ENCODE results near the gene PTPRO.
"Not testable (repeated sequence)": the region's sequence is repeated elsewhere in the genome, so short reads cannot be mapped to it uniquely, and the experiment has no call there.

PTPRO gene

DNA sequence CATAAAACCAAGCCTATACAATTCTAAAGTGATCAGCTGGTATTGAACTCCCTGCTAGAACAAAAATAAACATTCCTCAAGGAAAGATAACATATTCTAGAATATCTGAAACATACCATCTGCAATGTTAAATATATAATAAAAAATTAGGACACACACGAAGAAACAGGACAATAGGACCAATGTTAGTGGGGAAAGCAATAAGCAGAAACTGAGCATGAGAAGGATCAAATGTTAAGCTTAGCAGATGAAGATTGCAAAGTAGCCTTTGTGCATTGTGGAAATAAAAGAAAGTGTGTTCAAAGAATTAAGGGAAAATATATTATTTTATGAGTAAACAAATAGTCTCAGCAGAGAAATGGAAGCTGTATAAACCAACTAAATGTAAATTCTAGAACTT is 286.1 kb downstream of the PTPRO start:
- DNase-seq, result no peak

DNA sequence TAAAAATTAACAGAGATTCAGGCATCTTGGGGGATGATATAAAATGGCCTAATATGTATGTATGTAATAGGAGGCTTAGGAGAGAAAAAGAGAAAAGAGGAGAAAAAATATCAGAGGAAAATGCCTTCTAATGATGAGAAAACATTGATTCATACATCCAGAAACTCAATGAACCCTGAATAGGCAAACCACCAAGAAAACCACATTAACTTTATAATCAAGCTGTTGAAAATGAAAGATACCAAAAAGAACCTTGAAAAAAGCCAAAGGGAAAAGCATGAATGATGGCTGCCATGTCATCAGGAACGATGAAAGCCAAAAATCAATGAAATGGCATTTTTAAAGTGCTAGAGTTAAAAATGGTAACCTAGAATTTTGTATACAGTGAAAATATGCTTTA is 286.6 kb downstream of the PTPRO start:
- no peak for DNase-seq

DNA sequence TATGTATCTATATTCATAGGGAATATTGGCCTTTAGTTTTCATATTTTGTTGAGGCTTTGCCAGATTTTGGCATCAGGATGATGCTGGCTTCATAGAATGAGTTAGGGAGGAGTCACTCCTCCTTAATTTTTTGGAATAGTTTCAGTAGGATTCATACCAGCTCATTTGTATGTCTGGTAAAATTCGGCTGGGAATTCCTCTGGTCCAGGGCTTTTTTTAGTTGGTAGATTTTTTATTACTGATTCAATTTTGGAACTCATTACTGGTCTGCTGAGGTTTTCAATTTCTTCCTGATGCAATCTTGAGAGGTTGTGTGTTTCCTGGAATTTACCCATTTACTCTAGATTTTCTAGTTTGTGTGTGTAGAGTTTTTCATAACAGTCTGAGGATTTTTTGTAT is 291.7 kb downstream of the PTPRO start:
- DNase-seq, result no peak

DNA sequence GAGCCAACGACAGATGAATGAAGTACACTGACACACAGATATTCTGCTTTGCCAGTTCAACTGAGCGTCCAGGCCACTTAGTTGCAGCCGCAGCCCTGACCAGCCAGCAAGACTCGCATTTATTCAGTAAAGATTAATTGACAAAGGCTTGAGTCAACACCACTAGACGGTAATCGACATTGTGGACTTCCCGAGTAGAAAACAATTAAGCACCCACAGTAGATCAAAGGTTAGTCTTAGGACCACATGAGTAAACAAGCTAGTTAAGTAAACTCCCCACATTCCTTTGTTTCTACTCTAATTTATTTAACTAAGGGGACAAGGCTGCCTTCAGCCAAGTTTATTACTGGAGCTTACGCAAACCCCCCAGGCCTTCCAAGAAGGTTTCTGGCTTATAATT is 294.2 kb downstream of the PTPRO start:
- DNase-seq, result not testable (repeated sequence)

DNA sequence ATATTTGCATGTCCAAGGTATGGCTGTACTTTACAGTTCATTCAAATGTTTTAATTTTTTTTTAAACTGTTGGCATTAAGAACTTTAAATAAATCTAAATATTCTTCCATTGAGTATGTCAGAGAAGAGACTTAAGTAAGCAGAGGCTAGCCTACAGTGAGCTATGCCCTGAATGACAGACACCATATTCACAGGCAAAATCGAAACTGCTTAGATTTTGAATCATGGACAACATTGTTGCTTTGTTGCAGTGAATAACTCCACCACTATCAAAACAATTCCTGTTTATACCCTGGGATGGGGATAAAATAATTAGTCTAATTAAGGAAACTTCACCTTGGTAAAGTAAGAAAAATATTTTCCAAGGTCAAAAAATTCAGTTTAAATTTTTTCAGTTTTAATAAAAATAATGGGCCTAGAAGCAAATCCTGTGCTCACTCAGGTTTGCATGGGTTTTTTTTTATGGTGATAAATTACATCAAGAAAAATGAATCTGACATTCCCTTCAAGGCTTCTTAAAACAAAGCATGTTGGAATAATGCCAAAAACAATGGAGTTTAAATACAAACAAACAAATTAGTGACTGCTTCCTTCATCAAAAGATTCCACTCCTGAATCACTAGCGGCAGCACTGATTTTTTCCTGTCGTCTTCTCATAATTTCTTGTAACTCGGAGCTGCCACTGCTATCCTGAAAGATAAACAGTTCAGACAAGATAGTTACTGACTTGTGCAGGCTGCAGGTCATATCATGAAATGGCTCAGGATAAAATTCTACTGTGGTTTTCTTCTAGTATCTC is 298.6 kb downstream of the PTPRO start:
- DNase-seq, result no peak

DNA sequence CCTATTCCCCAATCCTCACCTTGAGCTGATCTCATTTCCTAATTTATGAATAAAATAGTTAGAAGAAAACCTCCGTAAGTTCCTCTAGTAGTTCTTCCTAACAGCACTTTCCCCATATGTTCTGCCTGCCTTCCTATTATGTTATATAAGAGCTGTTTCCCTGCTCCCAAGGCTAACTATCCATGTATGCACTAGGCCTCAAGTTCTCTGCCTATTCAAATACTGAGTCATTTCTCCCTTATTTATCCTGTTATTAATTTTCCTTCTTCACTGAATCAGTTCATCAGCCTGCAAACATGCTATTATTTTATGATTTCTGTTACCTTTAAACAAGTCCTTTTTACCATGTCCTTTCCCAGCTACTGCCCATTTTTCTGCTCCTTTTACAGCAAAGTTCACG is 302.8 kb downstream of the PTPRO start:
- no peak for DNase-seq

DNA sequence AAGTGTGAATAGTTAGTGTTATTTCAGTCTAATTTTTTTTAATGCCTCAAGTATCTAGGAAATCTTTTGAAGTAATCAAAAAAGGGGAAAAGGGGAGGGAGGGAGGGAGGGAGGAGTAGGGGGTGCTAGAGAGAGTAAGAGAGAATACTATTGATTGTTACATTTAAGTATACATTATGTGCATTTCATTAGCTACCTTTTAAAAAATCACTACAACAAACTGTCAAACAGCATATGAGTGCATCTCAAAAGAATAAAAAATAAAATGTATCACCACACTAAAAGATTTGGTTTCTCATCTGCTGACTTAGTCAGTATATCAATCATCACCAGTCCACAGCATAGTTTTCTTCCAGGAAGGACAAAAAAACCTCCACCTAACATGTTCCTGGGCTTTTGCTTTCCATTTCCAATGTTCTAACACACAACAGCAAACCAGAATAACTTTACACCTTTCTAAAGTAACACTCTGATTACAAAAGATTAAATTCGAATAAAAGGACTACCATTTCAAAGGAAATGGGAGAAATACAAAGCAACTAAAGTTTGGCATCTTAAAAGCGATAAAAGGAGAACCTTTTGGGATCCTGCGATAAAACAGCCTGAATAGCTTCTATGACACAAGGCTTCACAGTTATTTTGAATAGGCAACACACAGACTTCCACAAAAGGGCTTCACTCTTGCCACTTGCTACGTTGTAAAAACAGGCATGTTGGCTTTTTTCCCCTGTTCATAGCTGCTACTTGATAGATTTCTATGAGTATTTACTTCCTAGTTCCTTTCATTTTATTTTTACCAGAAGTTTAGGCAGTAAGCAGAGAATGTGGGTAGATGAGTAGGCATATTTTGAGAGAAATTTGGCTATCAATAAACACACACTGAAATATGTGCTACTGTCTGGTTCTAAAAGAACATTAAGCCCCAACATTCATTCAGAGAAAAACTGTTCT is 306.0 kb downstream of the PTPRO start:
- DNase-seq, result no peak

DNA sequence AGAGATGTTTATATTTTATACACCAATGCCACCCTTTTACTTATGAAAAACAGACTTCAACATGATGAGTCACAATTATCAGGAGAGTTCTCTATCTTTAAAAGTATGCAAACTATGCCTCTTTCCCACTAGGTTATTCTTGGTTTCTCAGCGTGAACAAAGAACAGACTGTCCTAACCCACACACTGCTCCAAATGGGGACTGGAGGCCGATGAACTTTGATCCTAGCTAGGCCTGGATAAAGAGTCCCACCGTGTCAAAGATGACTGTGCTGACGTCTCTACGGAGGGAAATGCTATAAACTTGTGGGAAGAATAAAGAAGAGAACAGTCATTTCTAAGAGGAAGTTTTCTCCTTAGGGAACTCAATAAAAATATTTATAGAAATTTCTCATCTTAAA is 306.8 kb downstream of the PTPRO start:
- no peak for DNase-seq

GRCh38 chr12:15629761-15630160 is 307.5 kb downstream of the PTPRO start:
- DNase-seq, result no peak

DNA sequence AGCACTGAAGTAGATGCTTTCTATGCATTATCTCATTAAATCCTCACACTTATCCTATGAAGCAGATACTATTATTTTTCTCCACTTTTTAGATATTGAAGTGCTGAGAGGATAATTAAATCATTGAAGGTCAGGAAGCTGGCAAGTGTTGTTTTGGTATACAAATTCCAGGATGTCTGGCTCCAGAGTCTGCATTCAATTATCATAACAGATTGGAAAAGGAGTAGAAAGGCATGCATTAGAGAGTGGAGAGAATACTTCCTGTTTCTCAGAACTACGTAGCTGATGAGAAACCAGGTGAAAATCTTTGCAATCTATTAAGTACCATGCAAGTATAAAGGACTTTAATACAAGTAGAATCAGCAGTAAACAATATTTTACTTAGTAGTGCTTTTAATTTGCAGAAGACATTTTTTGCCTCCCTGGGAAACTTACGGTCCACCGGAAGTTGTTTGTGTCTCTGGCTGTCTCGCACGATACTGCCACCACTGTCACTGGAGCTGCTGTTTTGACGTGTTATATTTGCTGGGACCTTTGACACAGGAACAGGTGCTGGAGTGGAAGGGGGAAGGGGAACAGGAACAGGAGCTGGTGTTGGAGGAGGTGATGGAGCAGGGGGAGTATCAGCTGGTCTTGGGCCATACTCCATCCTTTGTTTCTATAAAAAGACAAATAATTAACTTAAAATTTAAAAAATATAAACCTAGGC is 308.9 kb downstream of the PTPRO start:
- DNase-seq, result no peak

- no peak for DNase-seq
Observed at GRCh38 chr12:15632708-15633107, 310.4 kb downstream of the PTPRO start.

- no peak for DNase-seq
Observed at GRCh38 chr12:15633201-15633600, 310.9 kb downstream of the PTPRO start.

GRCh38 chr12:15634010-15634683 is 311.8 kb downstream of the PTPRO start:
- DNase-seq, result no peak

- no peak for DNase-seq
Observed at GRCh38 chr12:15636060-15636890, 314.0 kb downstream of the PTPRO start.

GRCh38 chr12:15638231-15638630 is 315.9 kb downstream of the PTPRO start:
- no peak for DNase-seq

GRCh38 chr12:15644700-15645099 is 322.4 kb downstream of the PTPRO start:
- no peak for DNase-seq

DNA sequence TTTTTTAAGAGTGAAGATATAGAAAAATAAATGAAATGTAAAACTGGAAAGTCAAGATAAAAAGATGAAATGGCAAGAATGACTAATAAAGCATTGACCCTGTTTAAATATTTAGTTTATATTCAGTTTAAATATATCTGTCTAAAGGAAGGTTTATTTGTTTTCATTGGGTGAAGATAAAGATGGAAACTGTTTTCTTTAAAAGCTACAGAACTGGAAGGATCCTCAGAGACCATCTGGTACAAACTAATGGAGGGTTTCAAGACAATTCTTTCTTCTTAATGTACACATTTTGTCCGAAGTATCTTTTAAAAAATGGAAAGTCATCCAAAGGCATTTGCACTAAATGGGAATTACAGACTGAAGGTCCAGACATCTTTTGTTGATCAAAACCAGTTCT is 324.3 kb downstream of the PTPRO start:
- DNase-seq, result no peak
